HG02588 (cell line): Measurements from ENCODE around the gene ANKRD13D.
A peak's percentile ranks its signal among the peaks of the same experiment; 100 is the strongest.

Source experiments
- ATAC-seq: cut with Tn5 transposase; IDR thresholded peaks from one replicate; pipeline ENCODE4 v1.9.1; 2021; ENCODE audit warnings: mild to moderate bottlenecking, moderate library complexity; ENCODE audit not compliant: unreplicated experiment

ANKRD13D gene

GRCh38 chr11:67273260-67273990 lies 15.7 kb upstream of the ANKRD13D start:
- ATAC-seq: no peak

GRCh38 chr11:67274768-67275605 lies 14.1 kb upstream of the ANKRD13D start:
- ATAC-seq: no peak

GRCh38 chr11:67275606-67276409 lies 13.3 kb upstream of the ANKRD13D start:
- ATAC-seq: no peak

GRCh38 chr11:67276781-67277230 lies 12.3 kb upstream of the ANKRD13D start:
- ATAC-seq: no peak

GRCh38 chr11:67277231-67277961 lies 11.7 kb upstream of the ANKRD13D start:
- ATAC-seq: peak; percentile 75

GRCh38 chr11:67278135-67278938 lies 10.8 kb upstream of the ANKRD13D start:
- no peak for ATAC-seq

- ATAC-seq: no peak
Measured at GRCh38 chr11:67278939-67279588, 10.0 kb upstream of the ANKRD13D start.

GRCh38 chr11:67279589-67280340 lies 9.3 kb upstream of the ANKRD13D start:
- ATAC-seq: no peak

GRCh38 chr11:67280341-67280787 lies 8.7 kb upstream of the ANKRD13D start:
- no peak for ATAC-seq

GRCh38 chr11:67280788-67281551 lies 8.1 kb upstream of the ANKRD13D start:
- no peak for ATAC-seq

GRCh38 chr11:67281552-67282150 lies 7.5 kb upstream of the ANKRD13D start:
- ATAC-seq: no peak

GRCh38 chr11:67282155-67282875 lies 6.8 kb upstream of the ANKRD13D start:
- no peak for ATAC-seq

- ATAC-seq: no peak
Measured at GRCh38 chr11:67282876-67283371, 6.2 kb upstream of the ANKRD13D start.

- no peak for ATAC-seq
Measured at GRCh38 chr11:67283481-67283963, 5.6 kb upstream of the ANKRD13D start.

GRCh38 chr11:67284811-67285540 lies 4.1 kb upstream of the ANKRD13D start:
- ATAC-seq: no peak
